Ascending aorta (tissue), 2 donors: ENCODE data around the gene REEP3. TPM values are rescaled to one million over a fixed set of nuclear protein-coding genes. Genes with fewer than 3 reads are reported as not detected.

Experiments used
- DNase-seq, 2 donors: peaks; one replicate each; pipeline ENCODE4 v3.0.0-alpha.2; 2019; ENCODE audit warnings: low spot score in 2 of 2
- H3K27ac ChIP-seq, 2 donors: fragments of 200-600 bp; sonication (generic); one replicate each; pipeline ENCODE4 v1.5.1; 2016 to 2017; ENCODE audit warnings: mild to moderate bottlenecking in 1 of 2
- H3K27me3 ChIP-seq: fragments of 200-600 bp; sonication (generic); one replicate; pipeline ENCODE4 v1.5.1; 2017
- H3K36me3 ChIP-seq, 2 donors: fragments of 200-600 bp; sonication (generic); one replicate each; pipeline ENCODE4 v1.5.1; 2016
- H3K4me1 ChIP-seq, 2 donors: fragments of 200-600 bp; sonication (generic); one replicate each; pipeline ENCODE4 v1.5.1; 2016 to 2017; ENCODE audit warnings: mild to moderate bottlenecking in 1 of 2
- H3K4me3 ChIP-seq, 2 donors: fragments of 200-600 bp; sonication (generic); one replicate each; pipeline ENCODE4 v1.5.1; 2016 to 2017; ENCODE audit warnings: mild to moderate bottlenecking in 1 of 2
- H3K9me3 ChIP-seq, 2 donors: fragments of 200-600 bp; sonication (generic); one replicate each; pipeline ENCODE4 v1.5.1; 2016
- intact Hi-C: fragments of 100-400 bp; cut with DNase I; formaldehyde crosslinking; loops from one replicate; pipeline ENCODE4 v1.15.1; 2023
- total RNA-seq: library from RNA; depleted of rRNA; stranded (reverse); fragments of >200 nt; gene quantifications from one replicate; pipeline ENCODE4 v1.1.0, GENCODE V29; 2016
- TF ChIP-seq, protein P1 (sequence below), 3 experiments: fragments of 200-600 bp in 2 of 3; fragments of 450-650 bp in 1 of 3; sonication (generic) in 2 of 3; IDR thresholded peaks; one replicate each; pipeline ENCODE4 v1.5.1; 2016 to 2019; ENCODE audit warnings: antibody characterized with exemption in 3 of 3, mild to moderate bottlenecking in 1 of 3, moderate library complexity in 1 of 3

REEP3 gene
- total RNA-seq, 1 donor from 2014 or later: 41.1 TPM

- Histone ChIP-seq H3K27me3 (no peaks in the 10 kb centered on the region), H3K36me3 (no peaks in the 10 kb centered on the region), H3K4me1 (peaks cover 0 to 11% of the 10 kb centered on the region in 2 donors), H3K9me3 (no peaks in the 10 kb centered on the region), H3K27ac (no peak overlapping the region), H3K4me3 (no peak overlapping the region)
- intact Hi-C loops: loop anchor here (5.0 kb wide), 3 partner anchors 183 to 817 kb away; partner anchors contain the start of gene EGR2
- TF ChIP-seq, protein P1, sequence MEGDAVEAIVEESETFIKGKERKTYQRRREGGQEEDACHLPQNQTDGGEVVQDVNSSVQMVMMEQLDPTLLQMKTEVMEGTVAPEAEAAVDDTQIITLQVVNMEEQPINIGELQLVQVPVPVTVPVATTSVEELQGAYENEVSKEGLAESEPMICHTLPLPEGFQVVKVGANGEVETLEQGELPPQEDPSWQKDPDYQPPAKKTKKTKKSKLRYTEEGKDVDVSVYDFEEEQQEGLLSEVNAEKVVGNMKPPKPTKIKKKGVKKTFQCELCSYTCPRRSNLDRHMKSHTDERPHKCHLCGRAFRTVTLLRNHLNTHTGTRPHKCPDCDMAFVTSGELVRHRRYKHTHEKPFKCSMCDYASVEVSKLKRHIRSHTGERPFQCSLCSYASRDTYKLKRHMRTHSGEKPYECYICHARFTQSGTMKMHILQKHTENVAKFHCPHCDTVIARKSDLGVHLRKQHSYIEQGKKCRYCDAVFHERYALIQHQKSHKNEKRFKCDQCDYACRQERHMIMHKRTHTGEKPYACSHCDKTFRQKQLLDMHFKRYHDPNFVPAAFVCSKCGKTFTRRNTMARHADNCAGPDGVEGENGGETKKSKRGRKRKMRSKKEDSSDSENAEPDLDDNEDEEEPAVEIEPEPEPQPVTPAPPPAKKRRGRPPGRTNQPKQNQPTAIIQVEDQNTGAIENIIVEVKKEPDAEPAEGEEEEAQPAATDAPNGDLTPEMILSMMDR (IDR thresholded peaks at IDR 0.05): no peak
- no peak for DNase-seq
Measured at GRCh38 chr10:63634488-63635065, 113.4 kb downstream of the REEP3 start.

DNA sequence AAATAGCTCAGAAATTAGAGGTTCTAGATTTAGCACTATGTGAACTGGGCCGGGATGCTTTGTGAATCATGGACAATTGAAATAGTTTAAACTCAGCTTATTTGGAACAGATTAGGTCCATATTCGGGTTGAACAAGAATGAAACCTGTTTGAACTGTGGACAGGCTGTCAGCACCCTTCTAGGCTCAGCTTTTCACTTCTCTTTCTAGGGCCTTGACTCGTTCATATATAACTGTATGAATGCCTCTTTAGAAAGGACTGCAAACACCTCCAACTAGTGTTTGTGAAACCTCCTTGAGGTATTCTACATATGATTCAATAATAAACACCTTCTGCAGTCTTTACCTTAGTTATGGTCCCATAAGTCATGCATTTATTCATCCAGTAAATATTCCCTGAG, 115.6 kb downstream of the REEP3 start:
- intact Hi-C loops: no loop called here
- TF ChIP-seq, protein P1 (IDR thresholded peaks at IDR 0.05): no peak
- H3K4me1 ChIP-seq: peaks cover 0 to 2% of the 10 kb centered on the region in 2 donors
- no peak overlapping the region for H3K4me3 ChIP-seq
- no peaks in the 10 kb centered on the region for H3K9me3 ChIP-seq
- H3K27me3 ChIP-seq: no peaks in the 10 kb centered on the region
- no peaks in the 10 kb centered on the region for H3K36me3 ChIP-seq
- no peak for DNase-seq
- H3K27ac ChIP-seq: no peak overlapping the region

DNA sequence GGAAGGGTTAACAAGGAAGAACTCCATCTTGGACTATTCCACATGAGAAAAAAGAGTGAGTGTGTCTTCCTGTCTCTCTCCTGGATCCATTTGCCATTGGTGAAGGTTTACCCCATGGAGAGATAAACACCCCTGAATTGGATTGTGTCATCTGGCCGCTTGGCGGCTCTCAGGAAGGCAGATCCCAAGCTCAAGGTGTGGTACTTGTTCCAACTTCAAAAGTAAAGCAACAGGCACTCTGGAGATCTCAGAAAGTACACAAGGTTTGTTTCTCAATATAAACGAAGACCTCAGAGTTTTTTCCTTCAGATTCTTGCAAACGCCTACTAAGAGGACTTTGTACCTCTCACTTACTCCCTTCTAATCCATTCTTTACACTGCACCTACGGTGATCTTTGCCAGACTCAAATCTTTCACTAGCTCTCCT, 116.7 kb downstream of the REEP3 start:
- intact Hi-C loops: no loop called here
- H3K27me3 ChIP-seq: no peaks in the 10 kb centered on the region
- no peaks in the 10 kb centered on the region for H3K36me3 ChIP-seq
- TF ChIP-seq, protein P1 (IDR thresholded peaks at IDR 0.05): no peak
- no peaks in the 10 kb centered on the region for H3K4me1 ChIP-seq
- DNase-seq: no peak
- no peak overlapping the region for H3K4me3 ChIP-seq
- H3K27ac ChIP-seq: no peak overlapping the region
- H3K9me3 ChIP-seq: no peaks in the 10 kb centered on the region

DNA sequence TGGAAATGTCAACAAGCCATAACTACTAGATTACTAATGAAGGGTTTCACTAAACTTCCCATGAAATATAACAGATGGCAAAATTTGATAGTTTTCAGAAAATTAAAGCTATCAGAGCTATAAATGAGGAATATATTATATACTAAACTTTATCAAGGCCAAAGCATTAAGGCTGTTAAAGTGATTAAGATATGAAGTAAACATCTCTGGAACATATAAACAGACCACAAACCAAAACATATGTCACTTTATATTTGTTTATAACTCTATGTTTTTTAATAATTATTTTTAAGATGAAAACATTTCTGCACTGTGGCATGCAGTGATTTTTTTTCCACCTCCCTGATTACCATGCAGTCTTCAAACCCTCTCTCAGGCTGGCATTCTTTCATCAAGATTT, 120.2 kb downstream of the REEP3 start:
- peaks cover 0 to 2% of the 10 kb centered on the region in 2 donors for H3K4me1 ChIP-seq
- no peaks in the 10 kb centered on the region for H3K27me3 ChIP-seq
- no peaks in the 10 kb centered on the region for H3K36me3 ChIP-seq
- intact Hi-C loops: no loop called here
- H3K4me3 ChIP-seq: no peak overlapping the region
- TF ChIP-seq, protein P1 (IDR thresholded peaks at IDR 0.05): no peak
- H3K9me3 ChIP-seq: no peaks in the 10 kb centered on the region
- H3K27ac ChIP-seq: no peak overlapping the region
- no peak for DNase-seq

DNA sequence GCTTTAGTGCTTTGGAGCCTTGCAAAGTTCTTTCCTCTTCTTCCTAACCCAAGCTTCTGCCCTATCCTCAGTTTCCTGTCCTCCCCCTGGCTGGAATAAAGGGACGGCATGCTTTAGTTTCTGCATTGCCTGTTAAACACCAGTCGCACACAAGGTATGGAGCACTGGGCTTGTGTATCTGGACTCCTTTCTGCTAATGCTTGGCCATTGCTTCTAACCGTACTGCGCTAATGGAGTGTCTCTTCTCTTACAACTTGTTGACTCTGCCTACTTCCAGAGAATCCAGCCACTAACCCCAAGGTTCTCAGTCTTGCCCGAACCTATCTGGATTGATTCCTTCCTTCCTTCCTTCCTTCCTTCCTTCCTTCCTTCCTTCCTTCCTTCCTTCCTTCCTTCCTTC, 120.6 kb downstream of the REEP3 start:
- intact Hi-C loops: no loop called here
- DNase-seq: no peak
- TF ChIP-seq, protein P1 (IDR thresholded peaks at IDR 0.05): no peak

GRCh38 chr10:63642808-63643207, 121.6 kb downstream of the REEP3 start:
- no peak overlapping the region for H3K27ac ChIP-seq
- intact Hi-C loops: no loop called here
- H3K4me3 ChIP-seq: no peak overlapping the region
- H3K4me1 ChIP-seq: peaks cover 0 to 2% of the 10 kb centered on the region in 2 donors
- TF ChIP-seq, protein P1 (IDR thresholded peaks at IDR 0.05): no peak
- no peaks in the 10 kb centered on the region for H3K27me3 ChIP-seq
- DNase-seq: no peak
- no peaks in the 10 kb centered on the region for H3K9me3 ChIP-seq
- no peaks in the 10 kb centered on the region for H3K36me3 ChIP-seq

More for the DNA sequence above, 120.6 kb downstream of the REEP3 start:
- H3K27me3 ChIP-seq: no peaks in the 10 kb centered on the region
- no peak overlapping the region for H3K27ac ChIP-seq
- no peaks in the 10 kb centered on the region for H3K9me3 ChIP-seq
- no peak overlapping the region for H3K4me3 ChIP-seq
- peaks cover 0 to 2% of the 10 kb centered on the region in 2 donors for H3K4me1 ChIP-seq
- H3K36me3 ChIP-seq: no peaks in the 10 kb centered on the region
